ENCODE results near the gene UNC93B1.

UNC93B1 gene

DNA sequence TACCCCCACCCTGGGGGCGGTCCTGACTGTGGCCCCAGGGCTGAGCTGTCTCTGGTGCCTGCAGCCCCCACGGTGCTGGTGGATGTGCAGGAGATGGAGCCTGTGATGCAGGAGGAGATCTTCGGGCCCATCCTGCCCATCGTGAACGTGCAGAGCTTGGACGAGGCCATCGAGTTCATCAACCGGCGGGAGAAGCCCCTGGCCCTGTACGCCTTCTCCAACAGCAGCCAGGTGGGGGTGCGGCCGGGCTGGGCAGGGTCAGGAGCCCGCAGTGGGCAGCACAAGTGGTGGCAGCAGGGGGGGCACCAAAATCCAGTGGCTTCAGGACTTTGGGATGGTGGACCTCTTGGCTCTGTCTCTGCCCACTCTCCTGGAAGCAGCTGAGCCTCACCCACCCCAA, 18.6 kb upstream of the UNC93B1 start:
- H3K27me3 ChIP-seq (ENCODE audit: control insufficient read depth in 5 of 5, insufficient read depth in 4 of 5, low read length in 5 of 5): no peaks in the 10 kb centered on the region
- peaks cover 0 to 33% (median 19%) of the 10 kb centered on the region in 5 donors for H3K4me1 ChIP-seq (ENCODE audit: control insufficient read depth in 5 of 5, insufficient read depth in 5 of 5, low read length in 5 of 5)
- H3K9me3 ChIP-seq (ENCODE audit: control insufficient read depth in 5 of 5, low read length in 5 of 5): peaks cover 0 to 4% (median 0%) of the 10 kb centered on the region in 5 donors
- no peak overlapping the region for H3K4me3 ChIP-seq (ENCODE audit: low read depth in 1 of 5, low read length in 5 of 5)
- no peak overlapping the region for H3K9ac ChIP-seq (ENCODE audit: low read length in 5 of 5)
- H3K36me3 ChIP-seq (ENCODE audit: control insufficient read depth in 5 of 5, insufficient read depth in 5 of 5, low read length in 5 of 5): peaks cover 0 to 33% (median 9%) of the 10 kb centered on the region in 5 donors
- no peak overlapping the region for H3K27ac ChIP-seq (ENCODE audit: low read depth, low read length)

- H3K27ac ChIP-seq (ENCODE audit: low read depth, low read length): no peak overlapping the region
- no peak overlapping the region for H3K9ac ChIP-seq (ENCODE audit: low read length in 5 of 5)
- no peaks in the 10 kb centered on the region for H3K27me3 ChIP-seq (ENCODE audit: control insufficient read depth in 5 of 5, insufficient read depth in 4 of 5, low read length in 5 of 5)
- H3K36me3 ChIP-seq (ENCODE audit: control insufficient read depth in 5 of 5, insufficient read depth in 5 of 5, low read length in 5 of 5): peaks cover 0 to 29% (median 5%) of the 10 kb centered on the region in 5 donors
- H3K9me3 ChIP-seq (ENCODE audit: control insufficient read depth in 5 of 5, low read length in 5 of 5): peaks cover 0 to 4% (median 0%) of the 10 kb centered on the region in 5 donors
- peaks cover 2 to 45% (median 32%) of the 10 kb centered on the region in 5 donors for H3K4me1 ChIP-seq (ENCODE audit: control insufficient read depth in 5 of 5, insufficient read depth in 5 of 5, low read length in 5 of 5)
- no peak overlapping the region for H3K4me3 ChIP-seq (ENCODE audit: low read depth in 1 of 5, low read length in 5 of 5)
Observed at GRCh38 chr11:68021167-68021787, 17.4 kb upstream of the UNC93B1 start.

DNA sequence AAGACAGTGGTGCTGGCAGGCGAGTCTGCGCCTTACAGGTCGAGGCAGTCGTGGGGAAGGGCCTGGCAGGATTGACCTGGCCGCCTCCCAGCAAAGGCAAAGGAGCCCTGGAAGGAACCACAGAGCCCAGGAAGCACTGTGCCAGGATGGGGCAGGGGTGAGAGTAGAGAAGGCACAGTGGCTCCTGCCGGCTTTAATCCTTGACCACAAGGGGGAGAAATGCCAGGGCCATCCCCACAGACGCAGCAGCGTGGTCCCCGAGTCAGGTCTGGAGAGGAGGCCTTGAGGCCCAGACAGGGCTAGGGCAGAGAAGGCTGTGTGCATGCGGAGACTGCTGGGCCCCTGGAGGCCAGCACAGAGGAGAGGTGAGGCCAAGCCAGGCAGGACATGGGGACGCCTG, 16.7 kb upstream of the UNC93B1 start:
- no peak overlapping the region for H3K4me3 ChIP-seq (ENCODE audit: low read depth in 1 of 5, low read length in 5 of 5)
- no peak overlapping the region for H3K27ac ChIP-seq (ENCODE audit: low read depth, low read length)
- H3K36me3 ChIP-seq (ENCODE audit: control insufficient read depth in 5 of 5, insufficient read depth in 5 of 5, low read length in 5 of 5): peaks cover 0 to 23% (median 5%) of the 10 kb centered on the region in 5 donors
- H3K27me3 ChIP-seq (ENCODE audit: control insufficient read depth in 5 of 5, insufficient read depth in 4 of 5, low read length in 5 of 5): no peaks in the 10 kb centered on the region
- H3K9me3 ChIP-seq (ENCODE audit: control insufficient read depth in 5 of 5, low read length in 5 of 5): peaks cover 0 to 4% (median 0%) of the 10 kb centered on the region in 5 donors
- H3K4me1 ChIP-seq (ENCODE audit: control insufficient read depth in 5 of 5, insufficient read depth in 5 of 5, low read length in 5 of 5): peaks cover 2 to 47% (median 32%) of the 10 kb centered on the region in 5 donors
- no peak overlapping the region for H3K9ac ChIP-seq (ENCODE audit: low read length in 5 of 5)

DNA sequence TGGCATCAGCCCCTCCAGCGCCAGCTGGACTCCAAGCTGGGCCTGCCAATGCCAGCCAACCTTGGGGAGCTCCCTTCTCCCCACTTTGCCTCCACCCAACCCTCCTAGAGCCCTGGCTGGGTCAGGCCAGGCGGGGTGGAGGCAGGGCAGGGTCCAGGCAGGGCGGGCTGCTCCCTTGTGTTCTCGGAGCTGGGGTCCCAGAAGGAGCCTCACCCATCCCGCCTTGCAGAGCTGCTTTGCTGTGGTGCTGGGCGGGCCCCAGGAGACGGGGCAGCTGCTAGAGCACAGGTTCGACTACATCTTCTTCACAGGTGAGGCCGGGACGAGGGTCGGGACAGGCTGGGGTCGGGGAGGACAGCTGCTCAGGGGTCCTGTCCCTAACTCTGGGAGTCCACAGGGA, 15.6 kb upstream of the UNC93B1 start:
- peaks cover 0 to 1% (median 0%) of the 10 kb centered on the region in 5 donors for H3K9me3 ChIP-seq (ENCODE audit: control insufficient read depth in 5 of 5, low read length in 5 of 5)
- peaks cover 2 to 57% (median 38%) of the 10 kb centered on the region in 5 donors for H3K4me1 ChIP-seq (ENCODE audit: control insufficient read depth in 5 of 5, insufficient read depth in 5 of 5, low read length in 5 of 5)
- no peak overlapping the region for H3K4me3 ChIP-seq (ENCODE audit: low read depth in 1 of 5, low read length in 5 of 5)
- H3K9ac ChIP-seq (ENCODE audit: low read length in 5 of 5): no peak overlapping the region
- no peak overlapping the region for H3K27ac ChIP-seq (ENCODE audit: low read depth, low read length)
- peaks cover 0 to 12% (median 0%) of the 10 kb centered on the region in 5 donors for H3K36me3 ChIP-seq (ENCODE audit: control insufficient read depth in 5 of 5, insufficient read depth in 5 of 5, low read length in 5 of 5)
- no peaks in the 10 kb centered on the region for H3K27me3 ChIP-seq (ENCODE audit: control insufficient read depth in 5 of 5, insufficient read depth in 4 of 5, low read length in 5 of 5)

- Histone ChIP-seq H3K27me3 (ENCODE audit: control insufficient read depth in 5 of 5, insufficient read depth in 4 of 5, low read length in 5 of 5) (no peaks in the 10 kb centered on the region), H3K36me3 (ENCODE audit: control insufficient read depth in 5 of 5, insufficient read depth in 5 of 5, low read length in 5 of 5) (peaks cover 0 to 11% (median 0%) of the 10 kb centered on the region in 5 donors), H3K9me3 (ENCODE audit: control insufficient read depth in 5 of 5, low read length in 5 of 5) (no peaks in the 10 kb centered on the region), H3K4me3 (ENCODE audit: low read depth in 1 of 5, low read length in 5 of 5) (no peak overlapping the region), H3K4me1 (ENCODE audit: control insufficient read depth in 5 of 5, insufficient read depth in 5 of 5, low read length in 5 of 5) (peaks cover 6 to 64% (median 45%) of the 10 kb centered on the region in 5 donors), H3K9ac (ENCODE audit: low read length in 5 of 5) (no peak overlapping the region), H3K27ac (ENCODE audit: low read depth, low read length) (no peak overlapping the region)
Observed at GRCh38 chr11:68018730-68019190, 14.9 kb upstream of the UNC93B1 start.

- H3K36me3 ChIP-seq (ENCODE audit: control insufficient read depth in 5 of 5, insufficient read depth in 5 of 5, low read length in 5 of 5): peaks cover 0 to 11% (median 0%) of the 10 kb centered on the region in 5 donors
- H3K4me1 ChIP-seq (ENCODE audit: control insufficient read depth in 5 of 5, insufficient read depth in 5 of 5, low read length in 5 of 5): peaks cover 6 to 70% (median 51%) of the 10 kb centered on the region in 5 donors
- H3K9ac ChIP-seq (ENCODE audit: low read length in 5 of 5): no peak overlapping the region
- H3K27me3 ChIP-seq (ENCODE audit: control insufficient read depth in 5 of 5, insufficient read depth in 4 of 5, low read length in 5 of 5): no peaks in the 10 kb centered on the region
- H3K4me3 ChIP-seq (ENCODE audit: low read depth in 1 of 5, low read length in 5 of 5): no peak overlapping the region
- H3K27ac ChIP-seq (ENCODE audit: low read depth, low read length): no peak overlapping the region
- no peaks in the 10 kb centered on the region for H3K9me3 ChIP-seq (ENCODE audit: control insufficient read depth in 5 of 5, low read length in 5 of 5)
Observed at GRCh38 chr11:68017980-68018729, 14.3 kb upstream of the UNC93B1 start.

DNA sequence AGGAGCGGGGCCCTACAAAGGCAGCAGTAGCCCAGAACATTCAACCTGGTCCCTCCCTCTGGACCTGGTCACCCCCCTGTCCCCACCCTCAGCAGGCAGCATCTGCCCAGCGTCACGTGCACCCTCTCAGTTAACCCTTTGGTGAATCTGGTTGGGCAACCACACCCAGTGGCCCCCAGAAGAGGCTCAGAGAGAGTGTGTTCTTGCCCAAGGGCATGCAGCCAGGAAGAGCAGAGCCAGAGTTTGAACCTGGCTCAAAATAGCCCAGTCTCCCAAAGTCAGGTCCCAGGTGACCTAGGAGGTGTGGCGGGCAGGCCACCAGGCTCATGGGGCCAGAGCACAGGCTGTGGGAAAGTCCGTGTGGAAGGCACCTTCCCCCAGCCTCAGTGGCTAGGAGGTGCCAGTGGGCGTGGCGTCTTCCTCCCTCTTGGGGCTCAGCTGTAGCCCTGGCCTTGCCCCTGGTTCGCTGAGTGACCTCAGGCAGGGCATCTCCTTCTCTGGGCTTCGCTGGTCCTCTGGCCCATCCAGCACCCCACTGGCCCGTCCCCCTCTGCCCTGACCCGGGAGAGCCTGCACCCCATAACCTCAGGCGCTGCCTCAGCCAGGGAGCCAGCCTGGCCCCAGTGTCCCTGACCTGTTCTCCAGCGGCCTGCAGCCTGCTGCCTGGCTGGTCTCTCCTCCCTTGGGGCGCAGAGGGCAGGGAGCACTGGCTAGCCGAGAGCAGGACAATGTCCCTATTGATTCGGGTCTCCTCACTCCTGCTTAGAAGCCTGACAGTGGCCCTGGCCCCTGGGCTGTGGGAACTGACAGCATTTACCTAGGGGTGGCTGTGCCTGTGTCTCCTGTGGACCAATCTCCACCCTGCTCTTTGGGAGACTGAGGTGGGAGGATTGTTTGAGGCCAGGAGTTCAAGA, 13.3 kb upstream of the UNC93B1 start:
- Histone ChIP-seq H3K27ac (ENCODE audit: low read depth, low read length) (no peak overlapping the region), H3K4me3 (ENCODE audit: low read depth in 1 of 5, low read length in 5 of 5) (no peak overlapping the region), H3K9me3 (ENCODE audit: control insufficient read depth in 5 of 5, low read length in 5 of 5) (no peaks in the 10 kb centered on the region), H3K36me3 (ENCODE audit: control insufficient read depth in 5 of 5, insufficient read depth in 5 of 5, low read length in 5 of 5) (peaks cover 0 to 4% (median 0%) of the 10 kb centered on the region in 5 donors), H3K4me1 (ENCODE audit: control insufficient read depth in 5 of 5, insufficient read depth in 5 of 5, low read length in 5 of 5) (peaks cover 6 to 80% (median 61%) of the 10 kb centered on the region in 5 donors), H3K27me3 (ENCODE audit: control insufficient read depth in 5 of 5, insufficient read depth in 4 of 5, low read length in 5 of 5) (no peaks in the 10 kb centered on the region), H3K9ac (ENCODE audit: low read length in 5 of 5) (peak overlapping the region in 1 of 5 donors; percentile 30)

GRCh38 chr11:68016161-68016903, 12.4 kb upstream of the UNC93B1 start:
- no peaks in the 10 kb centered on the region for H3K36me3 ChIP-seq (ENCODE audit: control insufficient read depth in 5 of 5, insufficient read depth in 5 of 5, low read length in 5 of 5)
- H3K9ac ChIP-seq (ENCODE audit: low read length in 5 of 5): no peak overlapping the region
- H3K9me3 ChIP-seq (ENCODE audit: control insufficient read depth in 5 of 5, low read length in 5 of 5): no peaks in the 10 kb centered on the region
- H3K27me3 ChIP-seq (ENCODE audit: control insufficient read depth in 5 of 5, insufficient read depth in 4 of 5, low read length in 5 of 5): no peaks in the 10 kb centered on the region
- no peak overlapping the region for H3K27ac ChIP-seq (ENCODE audit: low read depth, low read length)
- peaks cover 6 to 88% (median 68%) of the 10 kb centered on the region in 5 donors for H3K4me1 ChIP-seq (ENCODE audit: control insufficient read depth in 5 of 5, insufficient read depth in 5 of 5, low read length in 5 of 5)
- no peak overlapping the region for H3K4me3 ChIP-seq (ENCODE audit: low read depth in 1 of 5, low read length in 5 of 5)

DNA sequence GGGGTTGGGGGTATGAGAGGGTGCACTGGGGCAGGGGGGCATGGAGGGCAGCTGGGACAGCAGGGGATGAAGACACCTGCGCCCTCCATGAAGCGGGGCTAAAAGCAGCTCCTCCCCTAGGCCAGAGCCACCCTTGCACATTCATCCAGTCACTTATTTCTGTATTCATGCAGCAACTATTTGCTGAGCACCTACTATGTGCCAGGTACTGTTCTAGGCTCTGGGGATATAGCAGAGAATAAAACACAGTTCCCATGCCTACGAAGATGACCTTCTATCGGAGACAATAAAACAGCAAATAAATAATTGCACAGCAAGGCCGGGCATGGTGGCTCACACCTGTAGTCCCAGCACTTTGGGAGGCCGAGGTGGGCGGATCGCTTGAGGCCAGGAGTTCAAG, 11.6 kb upstream of the UNC93B1 start:
- Histone ChIP-seq H3K36me3 (ENCODE audit: control insufficient read depth in 5 of 5, insufficient read depth in 5 of 5, low read length in 5 of 5) (no peaks in the 10 kb centered on the region), H3K27me3 (ENCODE audit: control insufficient read depth in 5 of 5, insufficient read depth in 4 of 5, low read length in 5 of 5) (no peaks in the 10 kb centered on the region), H3K4me3 (ENCODE audit: low read depth in 1 of 5, low read length in 5 of 5) (no peak overlapping the region), H3K9ac (ENCODE audit: low read length in 5 of 5) (no peak overlapping the region), H3K4me1 (ENCODE audit: control insufficient read depth in 5 of 5, insufficient read depth in 5 of 5, low read length in 5 of 5) (peaks cover 8 to 88% (median 69%) of the 10 kb centered on the region in 5 donors), H3K27ac (ENCODE audit: low read depth, low read length) (no peak overlapping the region), H3K9me3 (ENCODE audit: control insufficient read depth in 5 of 5, low read length in 5 of 5) (no peaks in the 10 kb centered on the region)
